K562 (cell line): ENCODE results near the gene NDUFB7. TPM values are rescaled to one million over a fixed set of nuclear protein-coding genes. Genes with fewer than 3 reads are reported as not detected.

Source experiments
- ATAC-seq: fragments of 200-7000 bp; cut with Tn5 transposase; 3 replicates; pipeline ENCODE4 v1.9.1; 2020; ENCODE audit warnings: moderate library complexity
- BruUV-seq: library from RNA; stranded (reverse); fragments of 400-500 nt; replicated peaks from 2 replicates; lab custom pipeline; 2021; lab: Mats Ljungman, UMichigan
- CTCF ChIA-PET: fragments of 300-600 bp; formaldehyde crosslinking; extraction: SDS; loops from one replicate; lab custom pipeline; 2021; ENCODE audit warnings: low intra/inter-chr PET ratio; lab: Yijun Ruan, JAX
- POLR2A ChIA-PET: fragments of 300-600, 350-650 bp; sonication (Branson Sonifier 250); formaldehyde crosslinking; extraction: SDS; loops from one replicate; lab custom pipeline; 2021; ENCODE audit warnings: antibody characterized with exemption, inconsistent platforms; lab: Yijun Ruan, JAX
- DNase-seq, 4 experiments: peaks; one replicate each; pipeline versions ENCODE4 v3.0.0 to v3.0.0-alpha.2; 2011 to 2018; ENCODE audit warnings: low spot score in 3 of 4, mixed read lengths in 3 of 4; ENCODE audit errors: extremely low read depth in 1 of 4
- FAIRE-seq: peaks from 2 replicates; lab custom pipeline; 2011; peaks lifted over from hg19 to GRCh38; lab: Jason Lieb, UNC
- H2AFZ ChIP-seq: 2 replicates; pipeline ENCODE4 v1.6.0; 2011; ENCODE audit warnings: low read depth, low read length, control low read depth, inconsistent platforms
- H3K27ac ChIP-seq: fragments of 200-600 bp; 3 replicates; pipeline ENCODE4 v1.8.0; 2011; ENCODE audit warnings: low read depth, mild to moderate bottlenecking, control low read depth, inconsistent platforms, low read length, moderate library complexity, mixed read lengths; ENCODE audit errors: extremely low read depth
- H3K27me3 ChIP-seq, 2 experiments: fragments of 300-600 bp in 1 of 2; 2 replicates in 1 of 2; 3 replicates in 1 of 2; pipeline versions ENCODE4 v1.6.0 to v1.8.0; 2011; ENCODE audit warnings: inconsistent platforms in 2 of 2, low read length in 2 of 2, mild to moderate bottlenecking in 1 of 2, mixed read lengths in 1 of 2, moderate library complexity in 1 of 2; ENCODE audit not compliant: control insufficient read depth in 2 of 2, insufficient read depth in 2 of 2
- H3K36me3 ChIP-seq: fragments of 300-600 bp; 3 replicates; pipeline ENCODE4 v1.8.0; 2011; ENCODE audit warnings: mild to moderate bottlenecking, low read length, inconsistent platforms; ENCODE audit not compliant: control insufficient read depth, insufficient read depth
- H3K4me1 ChIP-seq, 2 experiments: fragments of 200-600 bp in 1 of 2; replicated peaks in 1 of 2; 2 replicates in 1 of 2; 3 replicates in 1 of 2; pipeline versions ENCODE4 v1.5.1 to v1.8.0; 2011; ENCODE audit warnings: inconsistent platforms in 2 of 2, low read length in 2 of 2, mild to moderate bottlenecking in 1 of 2, mixed read lengths in 1 of 2, moderate library complexity in 1 of 2; ENCODE audit not compliant: control insufficient read depth in 2 of 2, insufficient read depth in 2 of 2
- H3K4me2 ChIP-seq: 2 replicates; pipeline ENCODE4 v1.6.1; 2011; ENCODE audit warnings: low read length, control low read depth, inconsistent platforms, mixed read lengths; ENCODE audit not compliant: insufficient read depth
- H3K4me3 ChIP-seq: fragments of 200-600 bp; sonication (generic), shearing (Covaris generic); 2 replicates; pipeline ENCODE4 v1.5.1; 2016; ENCODE audit warnings: control low read depth, inconsistent platforms
- H3K79me2 ChIP-seq: fragments of 200-600 bp; 3 replicates; pipeline ENCODE4 v1.8.0; 2011; ENCODE audit warnings: low read length, inconsistent platforms; ENCODE audit not compliant: control insufficient read depth, insufficient read depth
- H3K9ac ChIP-seq, 2 experiments: 2 replicates each; pipeline versions ENCODE4 v1.6.0 to v1.6.1; 2011; ENCODE audit warnings: low read depth in 2 of 2, low read length in 2 of 2, control low read depth in 1 of 2, inconsistent platforms in 1 of 2, mild to moderate bottlenecking in 1 of 2, mixed read lengths in 1 of 2; ENCODE audit not compliant: insufficient read depth in 1 of 2
- H3K9me1 ChIP-seq: one replicate; pipeline ENCODE4 v1.6.0; 2011; ENCODE audit warnings: inconsistent platforms, mild to moderate bottlenecking, low read length, moderate library complexity; ENCODE audit not compliant: control insufficient read depth, insufficient read depth
- H3K9me3 ChIP-seq: replicated peaks from 2 replicates; pipeline ENCODE4 v1.5.1; 2011; ENCODE audit warnings: low read depth, low read length, inconsistent platforms; ENCODE audit not compliant: control insufficient read depth, insufficient read depth
- H4K20me1 ChIP-seq: replicated peaks from 2 replicates; pipeline ENCODE4 v1.6.1; 2011; ENCODE audit warnings: low read length, inconsistent platforms, mixed read lengths; ENCODE audit not compliant: control insufficient read depth, insufficient read depth
- ASH1L ChIP-seq: fragments of 450-650 bp; IDR thresholded peaks from 2 replicates; pipeline ENCODE4 v1.6.1; 2018; ENCODE audit warnings: borderline replicate concordance, mild to moderate bottlenecking, low read depth; ENCODE audit not compliant: partially characterized antibody
- DNMT1 ChIP-seq: fragments of 450-650 bp; IDR thresholded peaks from 2 replicates; pipeline ENCODE4 v1.6.1; 2016; ENCODE audit warnings: antibody characterized with exemption, mild to moderate bottlenecking
- FUS ChIP-seq: fragments of 200-400 bp; formaldehyde crosslinking; optimal IDR thresholded peaks from 2 replicates; pipeline ENCODE3; 2017; ENCODE audit warnings: low read depth, low read length
- JUNB ChIP-seq: fragments of 450-650 bp; formaldehyde crosslinking; conservative IDR thresholded peaks from 2 replicates; pipeline ENCODE4 v1.4.0; 2020; ENCODE audit warnings: mild to moderate bottlenecking
- MCM2 ChIP-seq: fragments of 450-650 bp; IDR thresholded peaks from 2 replicates; pipeline ENCODE4 v1.6.1; 2017; ENCODE audit warnings: low read depth, mild to moderate bottlenecking
- MTA3 ChIP-seq: fragments of 450-650 bp; formaldehyde crosslinking; IDR thresholded peaks from 2 replicates; pipeline ENCODE4 v1.6.1; 2017; ENCODE audit warnings: mild to moderate bottlenecking, borderline replicate concordance
- PATZ1 ChIP-seq: fragments of 250-450 bp; sonication (Bioruptor Pico); IDR thresholded peaks from 2 replicates; pipeline ENCODE4 v1.5.0; 2020; ENCODE audit warnings: mild to moderate bottlenecking, borderline replicate concordance
- RBM39 ChIP-seq: fragments of 200-400 bp; formaldehyde crosslinking; optimal IDR thresholded peaks from 2 replicates; pipeline ENCODE3; 2018; ENCODE audit warnings: low read depth, low read length
- SLC30A9 ChIP-seq: fragments of 250-450 bp; sonication (Bioruptor Pico); IDR thresholded peaks from 2 replicates; pipeline ENCODE4 v1.8.0; 2022; ENCODE audit warnings: mild to moderate bottlenecking, moderate library complexity
- SMARCA5 ChIP-seq: fragments of 450-650 bp; IDR thresholded peaks from 2 replicates; pipeline ENCODE4 v1.6.1; 2016
- WHSC1 ChIP-seq: IDR thresholded peaks from one replicate; pipeline ENCODE4 v1.6.1; 2012; ENCODE audit warnings: low read length, control low read depth, inconsistent platforms
- ZBTB49 ChIP-seq: sonication (generic); formaldehyde crosslinking; IDR thresholded peaks from 2 replicates; pipeline ENCODE4 v1.8.0; 2022; ENCODE audit warnings: missing genetic modification reagents, mild to moderate bottlenecking, borderline replicate concordance
- ZBTB7A ChIP-seq: IDR thresholded peaks from 2 replicates; pipeline ENCODE4 v1.6.1; 2011; ENCODE audit warnings: low read depth, mild to moderate bottlenecking, low read length, moderate library complexity, borderline replicate concordance; ENCODE audit not compliant: control insufficient read depth
- ZNF121 ChIP-seq: sonication (generic); formaldehyde crosslinking; conservative IDR thresholded peaks from 2 replicates; pipeline ENCODE4 v1.8.0; 2022; ENCODE audit warnings: missing genetic modification reagents
- ZNF212 ChIP-seq: fragments of 450-650 bp; formaldehyde crosslinking; IDR thresholded peaks from 2 replicates; pipeline ENCODE4 v1.4.0; 2020; ENCODE audit warnings: mild to moderate bottlenecking
- ZNF436 ChIP-seq: fragments of 250-450, 450-650 bp; sonication (Bioruptor Pico); formaldehyde crosslinking; IDR thresholded peaks from 2 replicates; pipeline ENCODE4 v1.7.0; 2020; ENCODE audit warnings: mild to moderate bottlenecking
- ZNF766 ChIP-seq: fragments of 200-800 bp; sonication (Bioruptor generic); conservative IDR thresholded peaks from 2 replicates; pipeline ENCODE4 v1.6.1; 2016; ENCODE audit warnings: missing genetic modification characterization, missing compliant biosample characterization
- WGBS: fragments of 100-300 bp; shearing (Covaris generic); methylation state at CpG from one replicate; pipeline ENCODE4 v1.1.6; 2016; ENCODE audit warnings: low coverage, mixed read lengths; ENCODE audit not compliant: insufficient coverage; ENCODE audit errors: missing lambda C conversion rate; 5-methylcytosine and 5-hydroxymethylcytosine counted together
- in situ Hi-C: fragments of 300-500 bp; cut with MboI; formaldehyde crosslinking; loops from 4 replicates; pipeline ENCODE4 v1.15.0; 2018; ENCODE audit warnings: inconsistent platforms, mixed read lengths
- intact Hi-C: fragments of 100-400 bp; cut with micrococcal nuclease; formaldehyde crosslinking; loops from 2 replicates; pipeline ENCODE4 v1.14.2; 2022
- polyA plus RNA-seq, 8 experiments: library from polyadenylated mRNA; depleted of rRNA in 4 of 8; stranded (reverse) in 5 of 8; unstranded in 3 of 8; fragments of >200 nt; fragmentation: Nextera tagmentation in 2 of 8; fragmentation: Illumina TruSeq in 1 of 8; extraction: Ambion mirVana in 2 of 8; extraction: Trizol in 1 of 8; gene quantifications; 2 replicates each; pipeline versions ENCODE4 v1.2.1 to v1.2.3, GENCODE V29; 2011 to 2014; ENCODE audit warnings: inconsistent platforms in 1 of 8, missing spikeins in 1 of 8
- total RNA-seq, 7 experiments: library from RNA; depleted of rRNA in 6 of 7; stranded (reverse); fragments of >200 nt in 6 of 7; fragmentation: Illumina TruSeq in 2 of 7; extraction: Trizol in 2 of 7; gene quantifications; 2 replicates each; pipeline versions ENCODE4 v1.2.1 to v1.2.3, GENCODE V29; 2011 to 2021; ENCODE audit warnings: low replicate concordance in 1 of 7

NDUFB7 gene
- total and polyA plus RNA-seq, 9 of the 15 experiments (the other 6 are each of a cell fraction or from before 2014, with no cell fraction given) = 14.9 to 842 (median 137) TPM

GRCh38 chr19:14562660-14563589 lies 8.9 kb downstream of the NDUFB7 start:
- intact Hi-C loops (no loop called here), in situ Hi-C loops (no loop called here)
- Histone ChIP-seq H4K20me1 (peaks cover 18% of the 10 kb centered on the region; the same call in 1 of the 2 replicates), H2AFZ (no peak overlapping the region), H3K36me3 (peaks cover 46% of the 10 kb centered on the region; the same call in 2 of the 3 replicates), H3K79me2 (peaks cover 37% of the 10 kb centered on the region; the same call in 2 of the 3 replicates), H3K27ac (no peak overlapping the region), H3K9me3 (no peaks in the 10 kb centered on the region), H3K4me2 (no peak overlapping the region), H3K4me1 (peaks cover 12 to 85% of the 10 kb centered on the region in 2 experiments; a peak in 4 of 5 replicates), H3K9ac (peak overlapping the region in 1 of 2 experiments; percentile 65; a peak in 2 of 4 replicates), H3K4me3 (no peak overlapping the region), H3K27me3 (no peaks in the 10 kb centered on the region), H3K9me1 (peaks cover 8% of the 10 kb centered on the region)
- no TSS peak for BruUV-seq
- CTCF ChIA-PET = no interaction called here
- DNase-seq (no peak), FAIRE-seq (no peak), ATAC-seq (no peak)
- 91% methylated on average over 16 of the region's 23 CpGs for WGBS
- POLR2A ChIA-PET = interaction anchor here (0.9 to 1.4 kb wide), 2 partner anchors 9 to 49 kb away, joined by 3 to 4 read pairs; partner anchors contain the start of gene NDUFB7
- no peak for TF ChIP-seq ZBTB7A
- TF ChIP-seq ZNF766 (CRISPR knock-in tag) = no peak
- TF ChIP-seq ZNF121 (CRISPR knock-in tag) = no peak
- no peak for TF ChIP-seq MCM2
- TF ChIP-seq SMARCA5 = no peak
- TF ChIP-seq ASH1L = no peak
- no peak for TF ChIP-seq MTA3
- TF ChIP-seq JUNB (CRISPR knock-in tag) = no peak
- no peak for TF ChIP-seq DNMT1
- TF ChIP-seq FUS = no peak
- no peak for TF ChIP-seq ZNF436 (CRISPR knock-in tag)
- no peak for TF ChIP-seq WHSC1
- TF ChIP-seq ZNF212 = no peak
- TF ChIP-seq SLC30A9 = no peak
- TF ChIP-seq ZBTB49 (CRISPR knock-in tag) = no peak
- no peak for TF ChIP-seq PATZ1 (CRISPR knock-in tag)
- no peak for TF ChIP-seq RBM39
